Skeletal muscle satellite cell (primary cell): ENCODE results near the gene PIGR.

Experiments
- H3K27me3 ChIP-seq: 2 replicates; pipeline ENCODE4 v1.7.0; 2013; ENCODE audit warnings: low read length; ENCODE audit not compliant: control insufficient read depth, insufficient read depth
- H3K36me3 ChIP-seq: 2 replicates; pipeline ENCODE4 v1.7.0; 2013; ENCODE audit warnings: mild to moderate bottlenecking, control low read depth, low read length; ENCODE audit not compliant: insufficient read depth
- H3K4me1 ChIP-seq: 2 replicates; pipeline ENCODE4 v1.7.0; 2013; ENCODE audit warnings: low read length; ENCODE audit not compliant: control insufficient read depth, insufficient read depth
- H3K4me2 ChIP-seq: 2 replicates; pipeline ENCODE4 v1.7.0; 2013; ENCODE audit warnings: mild to moderate bottlenecking, low read length
- H3K4me3 ChIP-seq: 2 replicates; pipeline ENCODE4 v1.7.0; 2013; ENCODE audit warnings: low read length
- H3K9ac ChIP-seq: 2 replicates; pipeline ENCODE4 v1.7.0; 2013; ENCODE audit warnings: mild to moderate bottlenecking, low read depth, low read length, moderate library complexity
- H3K9me3 ChIP-seq: replicated peaks from 2 replicates; pipeline ENCODE4 v1.7.0; 2013; ENCODE audit warnings: mild to moderate bottlenecking, control low read depth, low read length

Gene PIGR

DNA sequence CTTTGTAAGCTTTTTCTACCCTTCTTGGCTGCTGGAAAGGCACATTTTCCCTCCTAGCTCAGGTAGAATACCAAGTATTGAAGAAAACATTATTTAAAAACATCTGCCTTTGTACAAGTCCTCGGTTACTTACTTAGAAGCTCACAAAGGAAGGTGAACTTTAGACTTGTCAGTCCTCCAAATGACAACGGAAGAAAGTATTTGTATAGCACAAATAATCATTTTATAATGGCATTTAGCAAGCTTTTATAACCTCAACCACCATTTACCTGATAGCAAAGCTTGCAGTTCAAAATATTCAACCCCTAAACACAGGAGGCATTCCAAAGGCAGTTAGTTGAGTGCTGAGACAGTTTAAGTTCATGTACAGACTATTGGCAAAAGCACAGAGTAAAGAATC is 26.5 kb upstream of the PIGR start:
- H3K9me3 ChIP-seq = no peaks in the 10 kb centered on the region
- H3K4me3 ChIP-seq = no peak overlapping the region
- no peak overlapping the region for H3K4me2 ChIP-seq
- H3K9ac ChIP-seq = no peak overlapping the region
- H3K27me3 ChIP-seq = peaks cover 54% of the 10 kb centered on the region
- no peaks in the 10 kb centered on the region for H3K36me3 ChIP-seq
- H3K4me1 ChIP-seq = no peaks in the 10 kb centered on the region

- no peak overlapping the region for H3K9ac ChIP-seq
- H3K4me3 ChIP-seq = no peak overlapping the region
- no peaks in the 10 kb centered on the region for H3K36me3 ChIP-seq
- no peaks in the 10 kb centered on the region for H3K4me1 ChIP-seq
- H3K9me3 ChIP-seq = no peaks in the 10 kb centered on the region
- H3K4me2 ChIP-seq = no peak overlapping the region
- peaks cover 56% of the 10 kb centered on the region for H3K27me3 ChIP-seq
These were observed 24.9 kb upstream of the PIGR start for GRCh38 chr1:206971029-206971655.

GRCh38 chr1:206970446-206970845 is 24.2 kb upstream of the PIGR start, which contains the start of gene FCAMR:
Gene FCAMR, minus strand, starts transcription at chr1:206970460. Its CDS starts 335 bp downstream, at chr1:206970125.
- Histone ChIP-seq H3K27me3 (peaks cover 56% of the 10 kb centered on the region), H3K4me3 (no peak within 1 kb of the TSS), H3K4me2 (no peak within 1 kb of the TSS), H3K36me3 (no peaks in the 10 kb centered on the region), H3K4me1 (no peaks in the 10 kb centered on the region), H3K9ac (no peak within 1 kb of the TSS), H3K9me3 (no peaks in the 10 kb centered on the region)

- no peaks in the 10 kb centered on the region for H3K4me1 ChIP-seq
These were observed 22.8 kb upstream of the PIGR start for GRCh38 chr1:206969090-206969489.

GRCh38 chr1:206967096-206967849 is 21.0 kb upstream of the PIGR start:
- H3K27me3 ChIP-seq = peaks cover 37% of the 10 kb centered on the region
- no peaks in the 10 kb centered on the region for H3K36me3 ChIP-seq
- no peak overlapping the region for H3K4me3 ChIP-seq
- no peaks in the 10 kb centered on the region for H3K4me1 ChIP-seq
- no peaks in the 10 kb centered on the region for H3K9me3 ChIP-seq
- H3K4me2 ChIP-seq = no peak overlapping the region
- no peak overlapping the region for H3K9ac ChIP-seq

More at GRCh38 chr1:206969090-206969489, 22.8 kb upstream of the PIGR start:
- Histone ChIP-seq H3K36me3 (no peaks in the 10 kb centered on the region), H3K4me2 (no peak overlapping the region), H3K9me3 (no peaks in the 10 kb centered on the region), H3K4me3 (no peak overlapping the region), H3K27me3 (peaks cover 54% of the 10 kb centered on the region), H3K9ac (no peak overlapping the region)

DNA sequence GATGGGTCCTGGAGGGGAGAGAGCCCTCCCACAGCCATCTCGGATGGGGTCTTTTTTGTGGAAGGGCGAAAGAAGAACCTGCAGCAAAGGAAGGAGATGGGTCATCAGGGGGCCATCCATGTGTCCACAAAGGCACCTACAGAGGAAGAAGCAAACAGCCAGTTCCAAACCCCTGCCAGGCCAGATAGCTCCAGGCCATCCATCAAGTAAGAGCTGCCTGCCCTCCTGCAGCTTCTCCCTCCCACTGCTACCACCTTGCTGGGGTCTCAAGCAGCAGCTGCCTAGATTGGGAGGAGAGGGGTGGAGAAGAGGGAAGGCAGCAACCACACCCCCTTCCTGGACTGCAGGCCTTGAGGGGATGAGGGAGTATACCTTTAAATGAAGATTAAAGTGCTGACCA is 19.5 kb upstream of the PIGR start:
- no peaks in the 10 kb centered on the region for H3K4me1 ChIP-seq
- no peak overlapping the region for H3K9ac ChIP-seq
- no peak overlapping the region for H3K4me3 ChIP-seq
- H3K27me3 ChIP-seq = peaks cover 26% of the 10 kb centered on the region
- H3K9me3 ChIP-seq = no peaks in the 10 kb centered on the region
- H3K4me2 ChIP-seq = no peak overlapping the region
- no peaks in the 10 kb centered on the region for H3K36me3 ChIP-seq

DNA sequence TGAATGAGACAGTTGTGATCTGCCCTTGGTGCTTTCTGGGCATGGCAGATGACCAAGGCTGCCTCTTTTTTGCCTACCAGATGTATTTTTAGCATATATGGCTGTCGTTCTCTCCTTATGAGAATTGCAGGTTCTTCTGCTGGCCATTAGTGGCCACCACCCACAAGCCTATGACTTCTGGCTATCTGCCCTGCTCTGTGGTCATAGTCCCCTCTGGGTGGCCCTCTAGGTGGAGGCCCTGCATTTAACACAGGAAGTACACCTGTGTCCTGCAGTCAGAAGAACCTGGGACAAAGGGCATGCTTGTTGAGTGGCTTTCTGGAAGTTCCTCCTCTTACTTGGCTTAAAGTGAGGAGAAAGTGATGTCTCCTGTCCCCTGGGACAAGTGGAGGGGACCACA is 17.5 kb upstream of the PIGR start:
- no peaks in the 10 kb centered on the region for H3K9me3 ChIP-seq
- no peak overlapping the region for H3K9ac ChIP-seq
- no peaks in the 10 kb centered on the region for H3K4me1 ChIP-seq
- H3K4me2 ChIP-seq = no peak overlapping the region
- no peaks in the 10 kb centered on the region for H3K36me3 ChIP-seq
- H3K4me3 ChIP-seq = no peak overlapping the region
- H3K27me3 ChIP-seq = peaks cover 14% of the 10 kb centered on the region

DNA sequence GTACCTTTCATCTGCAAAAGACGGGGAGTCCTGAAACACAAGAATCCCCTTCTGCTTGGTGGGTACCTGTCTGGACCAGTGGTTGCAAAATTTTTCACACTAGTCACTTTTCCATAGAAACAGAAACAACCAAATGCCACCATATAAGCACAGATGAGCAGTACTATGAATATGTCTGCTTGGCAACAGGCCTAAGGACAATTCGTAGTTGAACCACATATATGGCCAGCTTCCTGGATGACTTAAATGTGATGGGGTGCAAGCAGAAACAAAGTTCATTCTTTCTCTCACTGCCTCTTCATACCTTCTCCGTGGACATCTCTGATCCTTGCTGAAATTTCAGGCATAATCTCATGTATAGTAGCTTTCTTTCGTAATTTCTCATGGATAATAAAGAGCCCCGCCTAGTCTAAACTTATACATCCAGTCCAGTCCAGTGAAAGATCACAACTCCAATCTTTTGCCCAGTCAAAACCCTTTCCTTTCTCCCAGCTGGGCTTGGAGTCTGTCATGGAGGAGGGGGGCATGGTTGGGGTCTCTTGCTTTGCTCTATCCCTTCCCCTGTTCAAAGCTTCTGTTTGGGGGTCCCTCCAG is 16.9 kb upstream of the PIGR start:
- H3K27me3 ChIP-seq = peaks cover 9% of the 10 kb centered on the region
- no peaks in the 10 kb centered on the region for H3K4me1 ChIP-seq
- no peak overlapping the region for H3K4me3 ChIP-seq
- no peak overlapping the region for H3K4me2 ChIP-seq
- H3K36me3 ChIP-seq = no peaks in the 10 kb centered on the region
- H3K9ac ChIP-seq = no peak overlapping the region
- H3K9me3 ChIP-seq = no peaks in the 10 kb centered on the region

- H3K36me3 ChIP-seq = no peaks in the 10 kb centered on the region
- peaks cover 15% of the 10 kb centered on the region for H3K27me3 ChIP-seq
- H3K9ac ChIP-seq = no peak overlapping the region
- no peak overlapping the region for H3K4me3 ChIP-seq
- H3K9me3 ChIP-seq = no peaks in the 10 kb centered on the region
- no peaks in the 10 kb centered on the region for H3K4me1 ChIP-seq
- no peak overlapping the region for H3K4me2 ChIP-seq
These were observed 16.0 kb upstream of the PIGR start for GRCh38 chr1:206962272-206962671.

DNA sequence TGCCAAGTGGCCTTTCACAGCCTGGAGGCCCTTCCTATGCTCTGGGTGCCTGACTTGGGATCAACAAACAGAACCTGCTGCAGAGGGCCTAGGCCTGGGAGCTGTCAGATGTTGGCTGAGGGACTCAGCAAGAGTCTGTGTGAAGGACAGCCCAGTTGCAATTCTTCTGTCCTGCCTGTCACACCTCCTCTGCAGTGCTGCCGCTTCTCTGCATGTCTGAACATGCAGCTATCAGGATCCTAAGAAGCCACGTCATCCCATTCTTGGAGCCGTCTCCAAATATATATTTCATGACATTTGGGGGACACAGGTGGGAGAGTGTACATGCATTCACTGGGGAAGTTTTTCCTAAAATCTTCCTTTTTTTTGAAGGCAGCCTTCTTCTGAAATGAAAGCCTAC is 15.4 kb upstream of the PIGR start:
- Histone ChIP-seq H3K4me3 (no peak overlapping the region), H3K36me3 (no peaks in the 10 kb centered on the region), H3K4me2 (no peak overlapping the region), H3K9ac (no peak overlapping the region), H3K27me3 (peaks cover 21% of the 10 kb centered on the region), H3K9me3 (no peaks in the 10 kb centered on the region), H3K4me1 (no peaks in the 10 kb centered on the region)

- Histone ChIP-seq H3K4me3 (no peak overlapping the region), H3K9me3 (no peaks in the 10 kb centered on the region), H3K9ac (no peak overlapping the region), H3K4me1 (no peaks in the 10 kb centered on the region), H3K4me2 (no peak overlapping the region), H3K27me3 (peaks cover 28% of the 10 kb centered on the region), H3K36me3 (no peaks in the 10 kb centered on the region)
These were observed 14.6 kb upstream of the PIGR start for GRCh38 chr1:206960676-206961386.
